Fibroblast of skin of back (primary cell): Measurements from ENCODE around the gene HCN2.
"Not testable (repeated sequence)": the region's sequence is repeated elsewhere in the genome, so short reads cannot be mapped to it uniquely, and the experiment has no call there.

Experiments
- DNase-seq: peaks from one replicate; pipeline ENCODE4 v3.0.0-alpha.2; 2013

The HCN2 gene

GRCh38 chr19:621191-621590 is 31.5 kb downstream of the HCN2 start:
- not testable (repeated sequence) for DNase-seq

GRCh38 chr19:621819-622218 is 32.1 kb downstream of the HCN2 start:
- no peak for DNase-seq

- DNase-seq, result no peak
Observed at GRCh38 chr19:622666-623065, 33.0 kb downstream of the HCN2 start.

DNA sequence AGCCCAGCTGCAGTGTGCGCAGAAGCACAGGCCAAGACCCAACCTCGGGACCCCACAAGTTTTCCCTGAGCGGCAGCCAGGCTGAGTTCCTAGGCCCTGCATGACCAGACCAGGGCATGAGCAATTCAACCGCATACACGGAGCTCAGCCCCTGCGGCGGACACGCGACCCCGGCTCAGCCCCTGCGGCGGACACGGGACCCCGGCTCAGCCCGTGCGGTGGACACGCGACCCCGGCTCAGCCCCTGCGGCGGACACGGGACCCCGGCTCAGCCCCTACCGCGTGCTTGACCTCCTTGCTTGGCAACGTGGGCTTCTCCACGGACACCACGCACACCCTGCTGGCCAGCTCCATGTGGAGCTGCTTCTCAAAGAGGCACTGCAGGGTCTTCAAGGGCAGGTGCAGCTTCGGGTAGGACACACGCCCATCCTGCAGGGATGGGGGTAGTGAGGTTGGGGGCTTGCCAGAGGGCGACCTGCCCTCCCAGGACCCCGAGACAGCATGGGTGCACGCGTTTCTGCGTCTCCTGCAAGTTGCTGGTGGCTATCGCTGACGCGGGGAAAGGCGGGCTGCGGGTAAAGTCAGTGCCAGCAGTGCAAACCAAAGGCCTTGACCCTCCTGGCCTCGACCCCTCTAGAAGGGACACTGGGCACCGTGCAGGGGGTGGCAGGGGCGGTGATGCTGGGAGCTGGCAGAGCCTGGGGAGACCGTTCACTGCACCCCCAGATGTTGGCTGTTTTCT is 33.7 kb downstream of the HCN2 start:
- no peak for DNase-seq

DNA sequence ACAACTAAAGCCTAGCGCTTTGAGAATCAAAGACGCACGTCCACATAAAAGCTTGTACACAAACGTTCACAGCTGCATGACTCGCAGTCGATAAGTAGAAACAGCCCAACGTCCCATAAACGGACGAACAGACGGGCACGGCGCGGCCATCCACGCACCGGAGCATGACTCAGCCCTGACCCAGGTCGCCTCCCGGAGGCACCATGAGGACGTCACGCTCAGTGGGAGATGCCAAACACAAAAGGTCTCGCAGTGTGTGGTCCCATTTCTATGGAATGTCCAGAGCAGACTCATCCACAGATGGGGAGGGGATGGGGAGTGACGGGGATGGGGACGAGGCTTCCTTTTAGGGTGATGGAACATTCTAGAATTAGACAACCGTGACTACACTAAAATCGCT is 34.3 kb downstream of the HCN2 start:
- DNase-seq, result peak; percentile 92

DNA sequence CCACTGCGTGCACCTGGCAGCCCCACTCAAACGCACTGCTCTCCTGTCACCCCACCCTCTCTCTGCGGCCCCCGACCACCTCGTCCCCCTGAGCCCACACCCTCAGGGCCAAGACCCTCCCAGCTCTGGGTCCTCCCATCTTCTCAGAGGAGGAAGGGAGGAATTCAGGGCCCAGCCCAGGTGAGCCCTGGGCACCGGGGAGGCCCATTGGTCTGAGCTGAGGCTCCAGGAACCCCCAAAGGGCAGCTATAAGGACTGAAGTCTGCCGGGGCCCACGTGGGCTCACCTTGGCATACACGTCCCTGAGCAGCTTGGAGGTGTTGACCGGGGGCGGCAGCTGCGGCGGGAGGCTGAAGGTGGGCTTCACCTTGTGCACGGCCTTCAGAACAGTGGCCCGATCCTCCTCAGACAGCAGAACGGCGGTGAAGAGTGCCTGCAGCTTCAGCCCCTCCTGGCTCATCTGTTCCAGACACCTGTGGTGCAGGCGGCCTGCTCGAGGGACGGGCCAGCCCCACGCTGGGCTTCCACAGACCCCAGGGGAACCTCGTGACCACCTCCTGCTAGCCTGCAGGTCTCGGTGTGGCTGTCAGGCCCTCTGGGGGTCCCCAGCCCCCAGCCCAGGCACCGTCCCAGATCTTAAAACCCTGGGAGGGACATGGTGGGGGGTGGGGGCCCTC is 34.9 kb downstream of the HCN2 start:
- DNase-seq, result no peak

GRCh38 chr19:625257-625656 is 35.6 kb downstream of the HCN2 start:
- DNase-seq, result no peak

- not testable (repeated sequence) for DNase-seq
Observed at GRCh38 chr19:626566-626965, 36.9 kb downstream of the HCN2 start.

GRCh38 chr19:628168-628567 is 38.5 kb downstream of the HCN2 start:
- no peak for DNase-seq

DNA sequence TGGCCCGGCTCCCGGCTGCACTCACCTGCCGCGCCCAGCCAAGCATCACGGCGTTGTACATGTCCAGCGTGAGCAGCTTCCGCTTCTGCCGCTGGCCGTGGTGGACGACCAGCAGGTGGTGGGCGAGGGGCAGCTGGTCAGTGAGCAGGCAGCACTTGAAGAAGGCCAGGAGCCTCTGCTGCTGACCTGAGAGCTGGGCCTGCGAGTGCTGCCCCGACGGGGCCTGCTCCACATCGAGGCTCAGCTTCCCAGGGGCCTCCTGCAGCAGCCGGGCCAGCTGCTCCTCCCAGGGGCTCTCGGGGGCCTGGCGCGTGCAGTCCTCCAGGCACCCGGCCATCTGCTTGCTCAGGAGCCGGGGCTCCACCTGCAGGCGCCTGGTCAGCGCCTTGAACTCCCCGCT is 39.8 kb downstream of the HCN2 start:
- DNase-seq, result not testable (repeated sequence)

DNA sequence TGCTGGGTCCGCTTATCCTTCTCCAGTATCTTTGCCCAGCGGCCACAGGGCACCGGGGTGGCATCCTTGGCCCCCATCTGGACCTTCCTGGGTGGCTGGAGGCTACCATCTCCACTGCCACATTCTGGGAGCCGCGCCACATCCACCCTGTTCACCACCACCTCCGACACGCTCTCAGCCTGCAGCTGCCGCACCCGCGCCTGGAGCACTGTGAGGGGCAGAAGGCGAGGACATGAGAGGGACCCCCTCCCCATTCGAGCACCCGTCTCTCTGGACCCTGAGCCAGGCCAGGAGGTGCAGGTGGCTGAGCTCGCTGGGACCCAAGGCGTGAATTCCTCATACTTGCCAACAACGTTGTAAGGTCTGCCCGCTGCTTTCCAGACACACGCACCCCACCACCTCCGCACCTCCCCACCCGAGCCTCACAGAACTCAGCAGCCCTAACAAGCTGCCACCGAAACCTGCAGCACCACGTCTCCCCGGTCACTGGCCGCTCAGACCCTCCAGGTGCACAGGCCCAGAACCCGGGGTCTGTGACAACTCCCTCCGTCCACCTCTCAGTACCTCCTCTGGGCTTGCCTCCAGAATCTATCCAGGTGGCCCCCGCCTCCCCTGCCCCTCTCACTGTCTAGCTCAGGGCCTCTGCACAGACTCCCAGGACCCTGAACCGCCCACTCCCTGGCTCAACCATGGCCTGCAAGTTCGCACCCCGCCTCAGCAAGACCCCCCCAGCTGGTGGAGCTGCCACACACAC is 40.5 kb downstream of the HCN2 start:
- no peak for DNase-seq

DNA sequence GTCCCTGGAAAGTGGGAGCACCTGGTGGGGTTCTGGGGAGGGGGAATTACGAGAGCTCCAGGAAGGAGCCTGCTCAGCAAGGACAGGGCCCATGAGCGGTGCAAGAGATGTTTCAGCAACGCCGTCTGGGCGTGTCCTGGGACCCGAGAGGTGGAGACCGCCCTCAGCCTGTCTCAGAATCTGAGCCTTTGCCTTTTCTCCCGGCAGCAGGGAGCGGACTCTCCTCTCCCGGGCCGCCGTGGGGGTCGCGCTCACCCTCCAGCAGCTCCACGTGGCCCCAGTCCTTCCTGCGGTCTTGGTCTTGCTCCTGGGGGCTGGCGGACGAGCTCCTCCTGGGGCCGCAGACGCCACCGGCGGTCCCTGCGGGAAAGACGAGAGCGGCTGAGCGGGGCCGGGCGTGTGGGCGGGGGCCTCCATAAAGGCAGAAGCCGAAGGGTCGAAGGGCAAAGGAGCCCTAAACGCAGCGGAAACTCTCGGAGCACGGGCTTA is 42.9 kb downstream of the HCN2 start:
- DNase-seq, result peak; percentile 59

- peak; percentile 98 for DNase-seq
Observed at GRCh38 chr19:633068-633785, 43.5 kb downstream of the HCN2 start, which contains the start of gene POLRMT. POLRMT (minus strand) TSS chr19:633537; CDS start chr19:633512, 25 bp downstream.

GRCh38 chr19:633786-634639 is 44.3 kb downstream of the HCN2 start:
- no peak for DNase-seq

DNA sequence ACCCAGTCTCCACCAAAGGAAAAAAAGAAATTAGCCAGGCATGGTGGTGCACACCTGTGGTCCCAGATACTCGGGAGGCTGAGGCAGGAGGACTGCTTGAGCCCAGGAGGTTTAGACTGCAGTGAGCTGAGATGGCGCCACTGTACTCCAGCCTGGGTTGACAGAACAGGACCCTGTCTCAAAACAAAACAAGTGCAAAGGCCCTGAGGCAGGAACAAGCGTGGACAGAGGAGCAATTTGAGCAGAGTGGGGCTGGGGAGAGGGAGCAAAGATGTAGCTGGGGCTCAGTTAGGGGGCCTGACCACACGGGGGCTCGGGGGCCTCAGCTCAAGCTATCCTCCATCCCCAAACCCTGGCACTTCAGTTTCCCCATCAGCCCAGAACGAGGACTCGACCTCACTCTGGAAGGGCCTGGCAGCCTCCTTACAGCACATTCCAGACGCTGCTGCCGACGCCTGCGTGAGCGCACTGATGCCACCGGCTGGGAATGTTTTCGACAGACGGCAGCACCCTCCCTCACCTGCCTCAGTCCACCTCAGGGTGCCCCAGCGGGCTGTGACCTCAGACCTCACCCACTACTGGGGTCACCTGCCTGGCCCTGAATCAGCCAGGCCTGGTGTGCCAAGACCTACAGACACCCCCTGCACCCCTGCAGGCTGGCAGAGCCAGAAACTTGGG is 45.4 kb downstream of the HCN2 start:
- no peak for DNase-seq

- DNase-seq, result no peak
Observed at GRCh38 chr19:638906-639252, 49.2 kb downstream of the HCN2 start.

GRCh38 chr19:639253-640160 is 49.8 kb downstream of the HCN2 start, which contains the start of gene FGF22:
FGF22 (plus strand) TSS chr19:639879; CDS start chr19:639926, 47 bp downstream.
- peak; percentile 85 for DNase-seq

DNA sequence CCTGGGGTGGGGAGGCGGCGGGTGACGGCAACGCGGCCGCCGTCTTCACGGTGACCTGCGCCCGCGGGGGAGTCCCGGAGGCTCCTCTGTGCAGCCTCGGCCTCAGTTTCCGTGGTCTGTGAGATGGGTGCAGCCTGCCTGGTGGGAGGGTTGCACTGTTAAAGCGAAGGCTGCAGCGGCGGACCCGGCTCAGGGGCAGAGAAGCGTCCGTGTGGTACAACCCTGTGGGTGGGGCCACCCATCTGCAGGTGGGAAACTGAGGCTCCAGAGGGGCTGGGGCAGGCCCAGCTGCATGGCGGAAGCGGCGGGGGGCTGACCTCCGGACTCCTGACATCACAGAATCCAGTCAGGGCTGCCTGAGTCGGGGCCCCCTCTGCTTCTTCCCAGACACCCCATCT is 50.5 kb downstream of the HCN2 start:
- no peak for DNase-seq

GRCh38 chr19:640606-641189 is 51.0 kb downstream of the HCN2 start:
- DNase-seq, result no peak
